Astrocyte (in vitro differentiated cells and primary cell): ENCODE results near the gene HCRTR1. TPM values are rescaled to one million over a fixed set of nuclear protein-coding genes. Genes with fewer than 3 reads are reported as not detected.

ENCODE experiments used
- DNase-seq: peaks from one replicate; pipeline ENCODE4 v3.0.0-alpha.2; 2010; ENCODE audit warnings: low read depth
- FAIRE-seq: peaks from 2 replicates; lab custom pipeline; 2011; peaks lifted over from hg19 to GRCh38; lab: Jason Lieb, UNC
- H2AFZ ChIP-seq: 2 replicates; pipeline ENCODE4 v1.6.0; 2012; ENCODE audit warnings: low read depth, low read length, inconsistent platforms
- H3K27ac ChIP-seq: 2 replicates; pipeline ENCODE4 v1.5.1; 2011; ENCODE audit warnings: low read depth, low read length, inconsistent platforms
- H3K27me3 ChIP-seq: 2 replicates; pipeline ENCODE4 v1.6.0; 2011; ENCODE audit warnings: low read length, inconsistent platforms; ENCODE audit not compliant: insufficient read depth
- H3K36me3 ChIP-seq: 2 replicates; pipeline ENCODE4 v1.5.1; 2011; ENCODE audit warnings: low read length, inconsistent platforms; ENCODE audit not compliant: insufficient read depth
- H3K4me1 ChIP-seq: 2 replicates; pipeline ENCODE4 v1.5.1; 2011; ENCODE audit warnings: low read length, inconsistent platforms; ENCODE audit not compliant: insufficient read depth
- H3K4me2 ChIP-seq: 2 replicates; pipeline ENCODE4 v1.6.0; 2012; ENCODE audit warnings: low read length, inconsistent platforms
- H3K4me3 ChIP-seq: 2 replicates; pipeline ENCODE4 v1.5.1; 2011; ENCODE audit warnings: low read depth, mild to moderate bottlenecking, low read length, inconsistent platforms; ENCODE audit not compliant: insufficient read depth
- H3K79me2 ChIP-seq: 2 replicates; pipeline ENCODE4 v1.6.0; 2012; ENCODE audit warnings: mild to moderate bottlenecking, low read length, inconsistent platforms; ENCODE audit not compliant: insufficient read depth
- H3K9ac ChIP-seq: 2 replicates; pipeline ENCODE4 v1.6.0; 2012; ENCODE audit warnings: mild to moderate bottlenecking, low read length, inconsistent platforms
- H3K9me3 ChIP-seq: 2 replicates; pipeline ENCODE4 v1.5.1; 2012; ENCODE audit warnings: low read depth, mild to moderate bottlenecking, low read length, inconsistent platforms; ENCODE audit not compliant: insufficient read depth
- H4K20me1 ChIP-seq: 2 replicates; pipeline ENCODE4 v1.6.0; 2012; ENCODE audit warnings: low read length, inconsistent platforms; ENCODE audit not compliant: insufficient read depth
- H3K27ac Mint-ChIP-seq: one replicate; pipeline ENCODE4 v1.8.0; 2021; ENCODE audit warnings: mild to moderate bottlenecking, mixed read lengths; ENCODE audit not compliant: unreplicated experiment
- H3K27me3 Mint-ChIP-seq: one replicate; pipeline ENCODE4 v1.8.0; 2021; ENCODE audit warnings: low read depth, mixed read lengths; ENCODE audit not compliant: unreplicated experiment
- H3K36me3 Mint-ChIP-seq: one replicate; pipeline ENCODE4 v1.8.0; 2021; ENCODE audit warnings: low read depth, mixed read lengths; ENCODE audit not compliant: unreplicated experiment
- H3K4me1 Mint-ChIP-seq: one replicate; pipeline ENCODE4 v1.8.0; 2021; ENCODE audit warnings: low read depth, mixed read lengths; ENCODE audit not compliant: unreplicated experiment
- H3K4me3 Mint-ChIP-seq: one replicate; pipeline ENCODE4 v1.8.0; 2021; ENCODE audit warnings: mild to moderate bottlenecking, moderate library complexity, mixed read lengths; ENCODE audit not compliant: unreplicated experiment
- H3K9me3 Mint-ChIP-seq: one replicate; pipeline ENCODE4 v1.8.0; 2021; ENCODE audit warnings: mild to moderate bottlenecking, mixed read lengths; ENCODE audit not compliant: unreplicated experiment
- CTCF ChIP-seq: IDR thresholded peaks from 2 replicates; pipeline ENCODE4 v1.5.1; 2011; ENCODE audit warnings: low read depth, mild to moderate bottlenecking, inconsistent platforms, low read length, moderate library complexity; ENCODE audit not compliant: insufficient read depth
- EZH2 ChIP-seq: IDR thresholded peaks from 2 replicates; pipeline ENCODE4 v1.6.1; 2012; ENCODE audit warnings: mild to moderate bottlenecking, low read length, inconsistent platforms; ENCODE audit not compliant: insufficient read depth
- total RNA-seq: library from RNA; stranded (reverse); gene quantifications from 2 replicates; pipeline ENCODE4 v1.2.1, GENCODE V29; 2021

The HCRTR1 gene
- total RNA-seq, 1 donor from 2014 or later = not detected

DNA sequence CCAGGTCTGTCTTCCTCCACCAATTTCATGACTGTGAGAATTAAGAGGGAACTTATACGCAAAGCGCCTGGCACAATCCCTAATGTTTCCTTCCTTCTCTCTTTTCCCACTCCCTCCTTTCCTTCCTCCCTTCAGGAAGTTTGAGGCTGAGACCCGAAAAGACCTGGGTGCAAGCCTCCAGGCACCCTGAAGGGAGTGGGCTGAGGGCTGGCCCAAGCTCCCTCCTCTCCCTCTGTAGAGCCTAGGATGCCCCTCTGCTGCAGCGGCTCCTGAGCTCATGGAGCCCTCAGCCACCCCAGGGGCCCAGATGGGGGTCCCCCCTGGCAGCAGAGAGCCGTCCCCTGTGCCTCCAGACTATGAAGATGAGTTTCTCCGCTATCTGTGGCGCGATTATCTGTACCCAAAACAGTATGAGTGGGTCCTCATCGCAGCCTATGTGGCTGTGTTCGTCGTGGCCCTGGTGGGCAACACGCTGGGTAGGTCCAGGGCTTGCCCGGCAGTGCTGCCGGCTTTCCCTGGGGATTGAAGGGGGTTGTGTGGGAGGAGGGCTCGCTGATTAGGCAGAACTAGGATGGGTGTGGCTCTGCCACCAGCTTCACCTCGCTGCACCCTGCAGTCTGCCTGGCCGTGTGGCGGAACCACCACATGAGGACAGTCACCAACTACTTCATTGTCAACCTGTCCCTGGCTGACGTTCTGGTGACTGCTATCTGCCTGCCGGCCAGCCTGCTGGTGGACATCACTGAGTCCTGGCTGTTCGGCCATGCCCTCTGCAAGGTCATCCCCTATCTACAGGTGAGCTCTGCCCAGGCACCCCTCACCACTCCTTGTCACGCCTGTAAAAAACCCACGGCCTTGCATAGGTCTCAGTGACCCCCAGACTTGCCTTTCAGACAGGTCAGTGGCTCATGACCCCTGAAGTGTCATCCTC, 1.7 kb downstream of the HCRTR1 start:
- Histone ChIP-seq H3K9ac (no peak overlapping the region), H3K27ac (no peak overlapping the region), H2AFZ (no peak overlapping the region), H3K36me3 (no peaks in the 10 kb centered on the region), H3K4me2 (no peak overlapping the region), H3K4me1 (peaks cover 4% of the 10 kb centered on the region), H3K9me3 (no peaks in the 10 kb centered on the region), H4K20me1 (no peaks in the 10 kb centered on the region), H3K79me2 (no peaks in the 10 kb centered on the region), H3K27me3 (peaks cover 7% of the 10 kb centered on the region), H3K4me3 (no peak overlapping the region)
- TF ChIP-seq EZH2 (no peak), CTCF (no peak)
- H3K27ac Mint-ChIP-seq = no peak overlapping the region
- peaks cover 5% of the 10 kb centered on the region for H3K36me3 Mint-ChIP-seq
- FAIRE-seq (no peak), DNase-seq (no peak)
- peaks cover 28% of the 10 kb centered on the region for H3K27me3 Mint-ChIP-seq
- peak overlapping the region; percentile 72 for H3K4me3 Mint-ChIP-seq
- no peaks in the 10 kb centered on the region for H3K9me3 Mint-ChIP-seq
- peaks cover 10% of the 10 kb centered on the region for H3K4me1 Mint-ChIP-seq

- no peak overlapping the region for H3K9ac ChIP-seq
- DNase-seq (no peak), FAIRE-seq (no peak)
- no peaks in the 10 kb centered on the region for H3K79me2 ChIP-seq
- TF ChIP-seq CTCF = no peak
- TF ChIP-seq EZH2 = no peak
- Mint-ChIP-seq H3K36me3 (peaks cover 7% of the 10 kb centered on the region), H3K9me3 (no peaks in the 10 kb centered on the region), H3K27ac (no peak overlapping the region), H3K4me3 (no peak overlapping the region), H3K4me1 (peaks cover 8% of the 10 kb centered on the region), H3K27me3 (peaks cover 25% of the 10 kb centered on the region)
- no peaks in the 10 kb centered on the region for H3K36me3 ChIP-seq
- H3K27ac ChIP-seq = no peak overlapping the region
- no peak overlapping the region for H3K4me3 ChIP-seq
- peaks cover 7% of the 10 kb centered on the region for H3K27me3 ChIP-seq
- peaks cover 12% of the 10 kb centered on the region for H3K4me1 ChIP-seq
- no peak overlapping the region for H2AFZ ChIP-seq
- peaks cover 8% of the 10 kb centered on the region for H4K20me1 ChIP-seq
- no peaks in the 10 kb centered on the region for H3K9me3 ChIP-seq
- H3K4me2 ChIP-seq = no peak overlapping the region
These were observed 3.4 kb downstream of the HCRTR1 start for GRCh38 chr1:31620631-31621497.
